Hepatocyte (in vitro differentiated cells): ENCODE measurements around the gene CCL25. TPM values are rescaled to one million over a fixed set of nuclear protein-coding genes. Genes with fewer than 3 reads are reported as not detected.
A peak's percentile ranks its signal among the peaks of the same experiment; 100 is the strongest.

Experiments
- DNase-seq: peaks from one replicate; pipeline ENCODE4 v3.0.0-alpha.2; 2016; ENCODE audit warnings: low spot score
- H2AFZ ChIP-seq: fragments of 200-600 bp; sonication (generic); 2 replicates; pipeline ENCODE4 v1.6.0; 2016; ENCODE audit warnings: antibody characterized with exemption, mild to moderate bottlenecking
- H3K27ac ChIP-seq: fragments of 200-600 bp; sonication (generic); 2 replicates; pipeline ENCODE4 v1.5.1; 2016; ENCODE audit warnings: mild to moderate bottlenecking
- H3K27me3 ChIP-seq: fragments of 200-600 bp; sonication (generic); 2 replicates; pipeline ENCODE4 v1.6.1; 2016
- H3K36me3 ChIP-seq: fragments of 200-600 bp; sonication (generic); replicated peaks from 2 replicates; pipeline ENCODE4 v1.5.1; 2016; ENCODE audit warnings: low read depth; ENCODE audit not compliant: insufficient read depth
- H3K4me1 ChIP-seq: fragments of 200-600 bp; sonication (generic); 2 replicates; pipeline ENCODE4 v1.5.1; 2016; ENCODE audit warnings: mild to moderate bottlenecking, moderate library complexity; ENCODE audit not compliant: insufficient read depth
- H3K4me2 ChIP-seq: fragments of 200-600 bp; sonication (generic); 2 replicates; pipeline ENCODE4 v1.6.0; 2016
- H3K4me3 ChIP-seq: fragments of 200-600 bp; sonication (generic); 2 replicates; pipeline ENCODE4 v1.5.1; 2016; ENCODE audit warnings: mild to moderate bottlenecking
- H3K79me2 ChIP-seq: fragments of 200-600 bp; sonication (generic); 2 replicates; pipeline ENCODE4 v1.6.0; 2017; ENCODE audit warnings: mild to moderate bottlenecking
- H3K9me2 ChIP-seq: fragments of 200-600 bp; sonication (generic); replicated peaks from 2 replicates; pipeline ENCODE4 v1.6.0; 2017; ENCODE audit warnings: mild to moderate bottlenecking; ENCODE audit not compliant: insufficient read depth
- H3K9me3 ChIP-seq: fragments of 200-600 bp; sonication (generic); 2 replicates; pipeline ENCODE4 v1.5.1; 2016; ENCODE audit warnings: low read depth, mild to moderate bottlenecking
- H4K20me1 ChIP-seq: fragments of 200-600 bp; sonication (generic); 2 replicates; pipeline ENCODE4 v1.6.0; 2016; ENCODE audit warnings: mild to moderate bottlenecking; ENCODE audit not compliant: insufficient read depth, poor library complexity, severe bottlenecking
- CTCF ChIP-seq: fragments of 200-600 bp; sonication (generic); IDR thresholded peaks from 2 replicates; pipeline ENCODE4 v1.5.1; 2016; ENCODE audit warnings: antibody characterized with exemption, mild to moderate bottlenecking; ENCODE audit not compliant: poor library complexity
- EZH2 ChIP-seq: fragments of 200-600 bp; sonication (generic); IDR thresholded peaks from 2 replicates; pipeline ENCODE4 v1.6.1; 2016; ENCODE audit warnings: antibody characterized with exemption, mild to moderate bottlenecking, borderline replicate concordance
- EZH2phosphoT487 ChIP-seq: fragments of 200-600 bp; sonication (generic); IDR thresholded peaks from one replicate; pipeline ENCODE4 v1.6.1; 2018; ENCODE audit warnings: antibody characterized with exemption, mild to moderate bottlenecking, low read depth, moderate library complexity; ENCODE audit not compliant: unreplicated experiment, severe bottlenecking
- WGBS: methylation state at CpG from one replicate; pipeline ENCODE4 v1.1.6; 2016; ENCODE audit warnings: low lambda C conversion rate; ENCODE audit errors: missing lambda C conversion rate; 5-methylcytosine and 5-hydroxymethylcytosine counted together
- polyA plus RNA-seq: library from polyadenylated mRNA; unstranded; fragments of >200 nt; fragmentation: Nextera tagmentation; extraction: Ambion mirVana; gene quantifications from 2 replicates; pipeline ENCODE4 v1.2.1, GENCODE V29; 2016
- total RNA-seq: library from RNA; depleted of rRNA; stranded (reverse); fragments of >200 nt; gene quantifications from 2 replicates; pipeline ENCODE4 v1.2.3, GENCODE V29; 2014

The CCL25 gene
- total and polyA plus RNA-seq, 2 experiments from 2014 or later, result not detected

GRCh38 chr19:8054169-8054568, 1.6 kb downstream of the CCL25 start:
- Histone ChIP-seq H2AFZ (no peak overlapping the region), H3K4me3 (no peak overlapping the region), H3K27ac (no peak overlapping the region), H3K36me3 (no peaks in the 10 kb centered on the region), H3K4me2 (no peak overlapping the region), H3K4me1 (no peaks in the 10 kb centered on the region), H3K79me2 (no peaks in the 10 kb centered on the region), H3K9me2 (no peaks in the 10 kb centered on the region), H4K20me1 (no peaks in the 10 kb centered on the region), H3K9me3 (no peaks in the 10 kb centered on the region), H3K27me3 (no peaks in the 10 kb centered on the region)
- 49% methylated on average over 9 of the region's 9 CpGs for WGBS
- DNase-seq, result peak; percentile 39
- TF ChIP-seq EZH2phosphoT487, result no peak
- no peak for TF ChIP-seq CTCF
- no peak for TF ChIP-seq EZH2

GRCh38 chr19:8056533-8056932, 4.0 kb downstream of the CCL25 start:
- Histone ChIP-seq H2AFZ (no peak overlapping the region), H3K4me3 (no peak overlapping the region), H3K4me2 (no peak overlapping the region), H3K27me3 (no peaks in the 10 kb centered on the region), H3K36me3 (no peaks in the 10 kb centered on the region), H3K9me3 (no peaks in the 10 kb centered on the region), H3K9me2 (no peaks in the 10 kb centered on the region), H3K4me1 (no peaks in the 10 kb centered on the region), H4K20me1 (no peaks in the 10 kb centered on the region), H3K27ac (no peak overlapping the region), H3K79me2 (no peaks in the 10 kb centered on the region)
- no peak for TF ChIP-seq EZH2phosphoT487
- no peak for TF ChIP-seq EZH2
- no peak for TF ChIP-seq CTCF
- DNase-seq, result no peak
- WGBS, result 93% methylated on average over 4 of the region's 4 CpGs

- H3K27me3 ChIP-seq, result no peaks in the 10 kb centered on the region
- WGBS, result 81% methylated on average over 7 of the region's 7 CpGs
- TF ChIP-seq EZH2 (no peak), CTCF (no peak), EZH2phosphoT487 (no peak)
Measured at GRCh38 chr19:8057545-8058270, 5.1 kb downstream of the CCL25 start.

More at GRCh38 chr19:8057545-8058270, 5.1 kb downstream of the CCL25 start:
- Histone ChIP-seq H2AFZ (no peak overlapping the region), H3K4me2 (no peak overlapping the region), H3K79me2 (no peaks in the 10 kb centered on the region), H4K20me1 (no peaks in the 10 kb centered on the region), H3K4me3 (no peak overlapping the region), H3K4me1 (no peaks in the 10 kb centered on the region), H3K9me2 (no peaks in the 10 kb centered on the region), H3K36me3 (no peaks in the 10 kb centered on the region), H3K9me3 (no peaks in the 10 kb centered on the region), H3K27ac (no peak overlapping the region)
- DNase-seq, result no peak
